K562 (cell line): ENCODE data around the gene SLC25A26. TPM values are rescaled to one million over a fixed set of nuclear protein-coding genes. Genes with fewer than 3 reads are reported as not detected.
"Not testable (repeated sequence)": the region's sequence is repeated elsewhere in the genome, so short reads cannot be mapped to it uniquely, and the experiment has no call there.

Experiments used
- ATAC-seq: fragments of 200-7000 bp; cut with Tn5 transposase; 3 replicates; pipeline ENCODE4 v1.9.1; 2020; ENCODE audit warnings: moderate library complexity
- BruUV-seq: library from RNA; stranded (reverse); fragments of 400-500 nt; replicated peaks from 2 replicates; lab custom pipeline; 2021; lab: Mats Ljungman, UMichigan
- CTCF ChIA-PET: fragments of 300-600 bp; formaldehyde crosslinking; extraction: SDS; loops from one replicate; lab custom pipeline; 2021; ENCODE audit warnings: low intra/inter-chr PET ratio; lab: Yijun Ruan, JAX
- POLR2A ChIA-PET: fragments of 300-600, 350-650 bp; sonication (Branson Sonifier 250); formaldehyde crosslinking; extraction: SDS; loops from one replicate; lab custom pipeline; 2021; ENCODE audit warnings: antibody characterized with exemption, inconsistent platforms; lab: Yijun Ruan, JAX
- DNase-seq, 4 experiments: peaks; one replicate each; pipeline versions ENCODE4 v3.0.0 to v3.0.0-alpha.2; 2011 to 2018; ENCODE audit warnings: low spot score in 3 of 4, mixed read lengths in 3 of 4; ENCODE audit errors: extremely low read depth in 1 of 4
- FAIRE-seq: peaks from 2 replicates; lab custom pipeline; 2011; peaks lifted over from hg19 to GRCh38; lab: Jason Lieb, UNC
- H2AFZ ChIP-seq: 2 replicates; pipeline ENCODE4 v1.6.0; 2011; ENCODE audit warnings: low read depth, low read length, control low read depth, inconsistent platforms
- H3K27ac ChIP-seq: fragments of 200-600 bp; 3 replicates; pipeline ENCODE4 v1.8.0; 2011; ENCODE audit warnings: low read depth, mild to moderate bottlenecking, control low read depth, inconsistent platforms, low read length, moderate library complexity, mixed read lengths; ENCODE audit errors: extremely low read depth
- H3K27me3 ChIP-seq, 2 experiments: fragments of 300-600 bp in 1 of 2; 2 replicates in 1 of 2; 3 replicates in 1 of 2; pipeline versions ENCODE4 v1.6.0 to v1.8.0; 2011; ENCODE audit warnings: inconsistent platforms in 2 of 2, low read length in 2 of 2, mild to moderate bottlenecking in 1 of 2, mixed read lengths in 1 of 2, moderate library complexity in 1 of 2; ENCODE audit not compliant: control insufficient read depth in 2 of 2, insufficient read depth in 2 of 2
- H3K36me3 ChIP-seq: fragments of 300-600 bp; 3 replicates; pipeline ENCODE4 v1.8.0; 2011; ENCODE audit warnings: mild to moderate bottlenecking, low read length, inconsistent platforms; ENCODE audit not compliant: control insufficient read depth, insufficient read depth
- H3K4me1 ChIP-seq, 2 experiments: fragments of 200-600 bp in 1 of 2; replicated peaks in 1 of 2; 2 replicates in 1 of 2; 3 replicates in 1 of 2; pipeline versions ENCODE4 v1.5.1 to v1.8.0; 2011; ENCODE audit warnings: inconsistent platforms in 2 of 2, low read length in 2 of 2, mild to moderate bottlenecking in 1 of 2, mixed read lengths in 1 of 2, moderate library complexity in 1 of 2; ENCODE audit not compliant: control insufficient read depth in 2 of 2, insufficient read depth in 2 of 2
- H3K4me2 ChIP-seq: 2 replicates; pipeline ENCODE4 v1.6.1; 2011; ENCODE audit warnings: low read length, control low read depth, inconsistent platforms, mixed read lengths; ENCODE audit not compliant: insufficient read depth
- H3K4me3 ChIP-seq: fragments of 200-600 bp; sonication (generic), shearing (Covaris generic); 2 replicates; pipeline ENCODE4 v1.5.1; 2016; ENCODE audit warnings: control low read depth, inconsistent platforms
- H3K79me2 ChIP-seq: fragments of 200-600 bp; 3 replicates; pipeline ENCODE4 v1.8.0; 2011; ENCODE audit warnings: low read length, inconsistent platforms; ENCODE audit not compliant: control insufficient read depth, insufficient read depth
- H3K9ac ChIP-seq, 2 experiments: 2 replicates each; pipeline versions ENCODE4 v1.6.0 to v1.6.1; 2011; ENCODE audit warnings: low read depth in 2 of 2, low read length in 2 of 2, control low read depth in 1 of 2, inconsistent platforms in 1 of 2, mild to moderate bottlenecking in 1 of 2, mixed read lengths in 1 of 2; ENCODE audit not compliant: insufficient read depth in 1 of 2
- H3K9me1 ChIP-seq: one replicate; pipeline ENCODE4 v1.6.0; 2011; ENCODE audit warnings: inconsistent platforms, mild to moderate bottlenecking, low read length, moderate library complexity; ENCODE audit not compliant: control insufficient read depth, insufficient read depth
- H3K9me3 ChIP-seq: replicated peaks from 2 replicates; pipeline ENCODE4 v1.5.1; 2011; ENCODE audit warnings: low read depth, low read length, inconsistent platforms; ENCODE audit not compliant: control insufficient read depth, insufficient read depth
- H4K20me1 ChIP-seq: replicated peaks from 2 replicates; pipeline ENCODE4 v1.6.1; 2011; ENCODE audit warnings: low read length, inconsistent platforms, mixed read lengths; ENCODE audit not compliant: control insufficient read depth, insufficient read depth
- CHCHD3 ChIP-seq: fragments of 250-450 bp; sonication (Bioruptor Pico); IDR thresholded peaks from 2 replicates; pipeline ENCODE4 v2.1.2; 2022; ENCODE audit warnings: mild to moderate bottlenecking
- MIER1 ChIP-seq: fragments of 450-650 bp; IDR thresholded peaks from 2 replicates; pipeline ENCODE4 v1.6.1; 2016; ENCODE audit warnings: antibody characterized with exemption, mild to moderate bottlenecking, low read depth
- SMAD1 ChIP-seq: fragments of 150-350 bp; IDR thresholded peaks from 2 replicates; pipeline ENCODE4 v1.6.1; 2014; ENCODE audit warnings: low read length, low read depth; ENCODE audit not compliant: partially characterized antibody
- TSHZ1 ChIP-seq: fragments of 250-450 bp; sonication (Bioruptor Pico); IDR thresholded peaks from 2 replicates; pipeline ENCODE4 v1.4.0; 2020; ENCODE audit warnings: mild to moderate bottlenecking, moderate library complexity
- ZNF253 ChIP-seq: fragments of 250-450 bp; sonication (Bioruptor Pico); conservative IDR thresholded peaks from 2 replicates; pipeline ENCODE4 v1.6.1; 2021; ENCODE audit warnings: mild to moderate bottlenecking
- WGBS: fragments of 100-300 bp; shearing (Covaris generic); methylation state at CpG from one replicate; pipeline ENCODE4 v1.1.6; 2016; ENCODE audit warnings: low coverage, mixed read lengths; ENCODE audit not compliant: insufficient coverage; ENCODE audit errors: missing lambda C conversion rate; 5-methylcytosine and 5-hydroxymethylcytosine counted together
- in situ Hi-C: fragments of 300-500 bp; cut with MboI; formaldehyde crosslinking; loops from 4 replicates; pipeline ENCODE4 v1.15.0; 2018; ENCODE audit warnings: inconsistent platforms, mixed read lengths
- intact Hi-C: fragments of 100-400 bp; cut with micrococcal nuclease; formaldehyde crosslinking; loops from 2 replicates; pipeline ENCODE4 v1.14.2; 2022
- polyA plus RNA-seq, 8 experiments: library from polyadenylated mRNA; depleted of rRNA in 4 of 8; stranded (reverse) in 5 of 8; unstranded in 3 of 8; fragments of >200 nt; fragmentation: Nextera tagmentation in 2 of 8; fragmentation: Illumina TruSeq in 1 of 8; extraction: Ambion mirVana in 2 of 8; extraction: Trizol in 1 of 8; gene quantifications; 2 replicates each; pipeline versions ENCODE4 v1.2.1 to v1.2.3, GENCODE V29; 2011 to 2014; ENCODE audit warnings: inconsistent platforms in 1 of 8, missing spikeins in 1 of 8
- total RNA-seq, 7 experiments: library from RNA; depleted of rRNA in 6 of 7; stranded (reverse); fragments of >200 nt in 6 of 7; fragmentation: Illumina TruSeq in 2 of 7; extraction: Trizol in 2 of 7; gene quantifications; 2 replicates each; pipeline versions ENCODE4 v1.2.1 to v1.2.3, GENCODE V29; 2011 to 2021; ENCODE audit warnings: low replicate concordance in 1 of 7
- TF ChIP-seq, protein P1 (sequence below): fragments of 450-650 bp; IDR thresholded peaks from 2 replicates; pipeline ENCODE4 v1.6.1; 2018; ENCODE audit not compliant: partially characterized antibody

Gene SLC25A26
- total and polyA plus RNA-seq, 9 of the 15 experiments (the other 6 are each of a cell fraction or from before 2014, with no cell fraction given): 7.2 to 29.1 (median 12.6) TPM

GRCh38 chr3:66304293-66304692 lies 83.5 kb downstream of the SLC25A26 start (continued):
- no peak for TF ChIP-seq TSHZ1 (CRISPR knock-in tag)
- TF ChIP-seq, protein P1, sequence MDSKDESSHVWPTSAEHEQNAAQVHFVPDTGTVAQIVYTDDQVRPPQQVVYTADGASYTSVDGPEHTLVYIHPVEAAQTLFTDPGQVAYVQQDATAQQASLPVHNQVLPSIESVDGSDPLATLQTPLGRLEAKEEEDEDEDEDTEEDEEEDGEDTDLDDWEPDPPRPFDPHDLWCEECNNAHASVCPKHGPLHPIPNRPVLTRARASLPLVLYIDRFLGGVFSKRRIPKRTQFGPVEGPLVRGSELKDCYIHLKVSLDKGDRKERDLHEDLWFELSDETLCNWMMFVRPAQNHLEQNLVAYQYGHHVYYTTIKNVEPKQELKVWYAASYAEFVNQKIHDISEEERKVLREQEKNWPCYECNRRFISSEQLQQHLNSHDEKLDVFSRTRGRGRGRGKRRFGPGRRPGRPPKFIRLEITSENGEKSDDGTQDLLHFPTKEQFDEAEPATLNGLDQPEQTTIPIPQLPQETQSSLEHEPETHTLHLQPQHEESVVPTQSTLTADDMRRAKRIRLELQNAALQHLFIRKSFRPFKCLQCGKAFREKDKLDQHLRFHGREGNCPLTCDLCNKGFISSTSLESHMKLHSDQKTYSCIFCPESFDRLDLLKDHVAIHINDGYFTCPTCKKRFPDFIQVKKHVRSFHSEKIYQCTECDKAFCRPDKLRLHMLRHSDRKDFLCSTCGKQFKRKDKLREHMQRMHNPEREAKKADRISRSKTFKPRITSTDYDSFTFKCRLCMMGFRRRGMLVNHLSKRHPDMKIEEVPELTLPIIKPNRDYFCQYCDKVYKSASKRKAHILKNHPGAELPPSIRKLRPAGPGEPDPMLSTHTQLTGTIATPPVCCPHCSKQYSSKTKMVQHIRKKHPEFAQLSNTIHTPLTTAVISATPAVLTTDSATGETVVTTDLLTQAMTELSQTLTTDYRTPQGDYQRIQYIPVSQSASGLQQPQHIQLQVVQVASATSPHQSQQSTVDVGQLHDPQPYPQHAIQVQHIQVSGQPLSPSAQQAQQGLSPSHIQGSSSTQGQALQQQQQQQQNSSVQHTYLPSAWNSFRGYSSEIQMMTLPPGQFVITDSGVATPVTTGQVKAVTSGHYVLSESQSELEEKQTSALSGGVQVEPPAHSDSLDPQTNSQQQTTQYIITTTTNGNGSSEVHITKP: no peak
- no peak for TF ChIP-seq SMAD1
- no peak for TF ChIP-seq MIER1
- TF ChIP-seq ZNF253 (CRISPR knock-in tag): no peak
- TF ChIP-seq CHCHD3 (CRISPR knock-in tag): no peak

GRCh38 chr3:66306086-66306485 lies 85.3 kb downstream of the SLC25A26 start:
- H2AFZ ChIP-seq, H3K27me3 ChIP-seq, H3K27ac ChIP-seq, H3K36me3 ChIP-seq, H3K9ac ChIP-seq, POLR2A ChIA-PET, in situ Hi-C loops, H3K4me2 ChIP-seq, DNase-seq, intact Hi-C loops, H3K9me3 ChIP-seq, H3K4me3 ChIP-seq, CTCF ChIA-PET, H3K9me1 ChIP-seq, H3K79me2 ChIP-seq, BruUV-seq, FAIRE-seq, H4K20me1 ChIP-seq, H3K4me1 ChIP-seq, ATAC-seq: not testable (repeated sequence)
- WGBS: 63% methylated on average over 5 of the region's 7 CpGs

DNA sequence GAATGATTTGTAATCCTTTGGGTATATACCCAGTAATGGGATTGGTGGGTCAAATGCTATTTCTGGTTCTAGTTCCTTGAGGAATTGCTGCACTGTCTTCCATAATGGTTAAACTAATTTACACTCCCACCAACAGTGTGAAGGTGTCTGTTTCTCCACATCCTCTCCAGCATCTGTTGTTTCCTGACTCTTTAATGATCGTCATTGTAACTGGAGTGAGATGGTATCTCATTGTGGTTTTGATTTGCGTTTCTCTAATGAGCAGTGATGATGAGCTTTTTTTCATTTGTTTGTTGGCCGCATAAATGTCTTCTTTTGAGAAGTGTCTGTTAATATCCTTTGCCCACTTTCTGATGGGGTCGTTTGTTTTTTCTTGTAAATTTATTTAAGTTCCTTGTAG lies 86.2 kb downstream of the SLC25A26 start:
- POLR2A ChIA-PET: interaction anchor here (0.7 kb wide), 1 partner anchor 557 kb away, joined by 4 read pairs; no protein-coding TSS in a partner anchor
- H3K9me3 ChIP-seq, H4K20me1 ChIP-seq, DNase-seq, H3K9ac ChIP-seq, H3K4me3 ChIP-seq, H3K4me2 ChIP-seq, H3K9me1 ChIP-seq, FAIRE-seq, BruUV-seq, intact Hi-C loops, ATAC-seq, H3K79me2 ChIP-seq, in situ Hi-C loops, H3K27me3 ChIP-seq, H3K36me3 ChIP-seq, H2AFZ ChIP-seq, H3K4me1 ChIP-seq, H3K27ac ChIP-seq, CTCF ChIA-PET: not testable (repeated sequence)
- 27% methylated on average over 4 of the region's 4 CpGs for WGBS
